ENCODE results near the gene KDM5B. TPM values are rescaled to one million over a fixed set of nuclear protein-coding genes. Genes with fewer than 3 reads are reported as not detected.

KDM5B gene
- total and polyA plus RNA-seq, 2 experiments from 2014 or later, result 175 to 202 TPM

- H3K36me3 ChIP-seq (ENCODE audit: insufficient read depth), result no peaks in the 10 kb centered on the region
- peak within 1 kb of the TSS; percentile 66 for H3K4me3 ChIP-seq
- peak within 1 kb of the TSS; percentile 78 for H3K4me3 Mint-ChIP-seq
- H4K20me1 ChIP-seq (replicated peaks; ENCODE audit: insufficient read depth), result no peaks in the 10 kb centered on the region
- H3K79me2 ChIP-seq (replicated peaks; ENCODE audit: insufficient read depth), result peaks cover 31% of the 10 kb centered on the region
- peaks cover 37% of the 10 kb centered on the region for H3K4me1 Mint-ChIP-seq
- peak within 1 kb of the TSS; percentile 96 for H3K27ac Mint-ChIP-seq
- H3K9me3 Mint-ChIP-seq, result no peaks in the 10 kb centered on the region
- H3K27ac ChIP-seq (ENCODE audit: low read depth), result peak within 1 kb of the TSS; percentile 84
- peaks cover 31% of the 10 kb centered on the region for H3K4me1 ChIP-seq (ENCODE audit: insufficient read depth)
- ATAC-seq, result peak; percentile 70
- H2AFZ ChIP-seq, result peak within 1 kb of the TSS; percentile 80
- H3K36me3 Mint-ChIP-seq (ENCODE audit: low read depth), result no peaks in the 10 kb centered on the region; the same call in 2 of the 3 replicates
- no peaks in the 10 kb centered on the region; the same call in 1 of the 2 replicates for H3K9me2 ChIP-seq (ENCODE audit: insufficient read depth)
- TF ChIP-seq CREB1 (CRISPR knock-in tag; IDR thresholded peaks at IDR 0.05; ENCODE audit: low read depth) (peak; percentile 91), EZH2 (IDR thresholded peaks at IDR 0.05; ENCODE audit: low read depth, unreplicated experiment) (no peak), REST (IDR thresholded peaks at IDR 0.05; ENCODE audit: unreplicated experiment) (no peak), ZNF114 (CRISPR knock-in tag; IDR thresholded peaks at IDR 0.05) (no peak), POLR2AphosphoS5 (IDR thresholded peaks at IDR 0.05; ENCODE audit: low read depth) (peak; percentile 95), EZH2phosphoT487 (IDR thresholded peaks at IDR 0.05; ENCODE audit: unreplicated experiment) (no peak), JUNB (IDR thresholded peaks at IDR 0.05; ENCODE audit: unreplicated experiment) (no peak), ZNF331 (CRISPR knock-in tag; IDR thresholded peaks at IDR 0.05; ENCODE audit: low read depth) (no peak), NANOG (IDR thresholded peaks at IDR 0.05; ENCODE audit: borderline replicate concordance) (no peak), STAT1 (IDR thresholded peaks at IDR 0.05; ENCODE audit: unreplicated experiment) (no peak)
- TF ChIP-seq, protein P1, sequence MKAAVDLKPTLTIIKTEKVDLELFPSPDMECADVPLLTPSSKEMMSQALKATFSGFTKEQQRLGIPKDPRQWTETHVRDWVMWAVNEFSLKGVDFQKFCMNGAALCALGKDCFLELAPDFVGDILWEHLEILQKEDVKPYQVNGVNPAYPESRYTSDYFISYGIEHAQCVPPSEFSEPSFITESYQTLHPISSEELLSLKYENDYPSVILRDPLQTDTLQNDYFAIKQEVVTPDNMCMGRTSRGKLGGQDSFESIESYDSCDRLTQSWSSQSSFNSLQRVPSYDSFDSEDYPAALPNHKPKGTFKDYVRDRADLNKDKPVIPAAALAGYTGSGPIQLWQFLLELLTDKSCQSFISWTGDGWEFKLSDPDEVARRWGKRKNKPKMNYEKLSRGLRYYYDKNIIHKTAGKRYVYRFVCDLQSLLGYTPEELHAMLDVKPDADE (IDR thresholded peaks at IDR 0.05), result peak; percentile 36; the same call in 1 of the 2 replicates
- TF ChIP-seq, protein P2, sequence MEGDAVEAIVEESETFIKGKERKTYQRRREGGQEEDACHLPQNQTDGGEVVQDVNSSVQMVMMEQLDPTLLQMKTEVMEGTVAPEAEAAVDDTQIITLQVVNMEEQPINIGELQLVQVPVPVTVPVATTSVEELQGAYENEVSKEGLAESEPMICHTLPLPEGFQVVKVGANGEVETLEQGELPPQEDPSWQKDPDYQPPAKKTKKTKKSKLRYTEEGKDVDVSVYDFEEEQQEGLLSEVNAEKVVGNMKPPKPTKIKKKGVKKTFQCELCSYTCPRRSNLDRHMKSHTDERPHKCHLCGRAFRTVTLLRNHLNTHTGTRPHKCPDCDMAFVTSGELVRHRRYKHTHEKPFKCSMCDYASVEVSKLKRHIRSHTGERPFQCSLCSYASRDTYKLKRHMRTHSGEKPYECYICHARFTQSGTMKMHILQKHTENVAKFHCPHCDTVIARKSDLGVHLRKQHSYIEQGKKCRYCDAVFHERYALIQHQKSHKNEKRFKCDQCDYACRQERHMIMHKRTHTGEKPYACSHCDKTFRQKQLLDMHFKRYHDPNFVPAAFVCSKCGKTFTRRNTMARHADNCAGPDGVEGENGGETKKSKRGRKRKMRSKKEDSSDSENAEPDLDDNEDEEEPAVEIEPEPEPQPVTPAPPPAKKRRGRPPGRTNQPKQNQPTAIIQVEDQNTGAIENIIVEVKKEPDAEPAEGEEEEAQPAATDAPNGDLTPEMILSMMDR (conservative IDR thresholded peaks at IDR 0.05; ENCODE audit: low read depth in 2 of 2), result no peak
- TF ChIP-seq, protein P3, sequence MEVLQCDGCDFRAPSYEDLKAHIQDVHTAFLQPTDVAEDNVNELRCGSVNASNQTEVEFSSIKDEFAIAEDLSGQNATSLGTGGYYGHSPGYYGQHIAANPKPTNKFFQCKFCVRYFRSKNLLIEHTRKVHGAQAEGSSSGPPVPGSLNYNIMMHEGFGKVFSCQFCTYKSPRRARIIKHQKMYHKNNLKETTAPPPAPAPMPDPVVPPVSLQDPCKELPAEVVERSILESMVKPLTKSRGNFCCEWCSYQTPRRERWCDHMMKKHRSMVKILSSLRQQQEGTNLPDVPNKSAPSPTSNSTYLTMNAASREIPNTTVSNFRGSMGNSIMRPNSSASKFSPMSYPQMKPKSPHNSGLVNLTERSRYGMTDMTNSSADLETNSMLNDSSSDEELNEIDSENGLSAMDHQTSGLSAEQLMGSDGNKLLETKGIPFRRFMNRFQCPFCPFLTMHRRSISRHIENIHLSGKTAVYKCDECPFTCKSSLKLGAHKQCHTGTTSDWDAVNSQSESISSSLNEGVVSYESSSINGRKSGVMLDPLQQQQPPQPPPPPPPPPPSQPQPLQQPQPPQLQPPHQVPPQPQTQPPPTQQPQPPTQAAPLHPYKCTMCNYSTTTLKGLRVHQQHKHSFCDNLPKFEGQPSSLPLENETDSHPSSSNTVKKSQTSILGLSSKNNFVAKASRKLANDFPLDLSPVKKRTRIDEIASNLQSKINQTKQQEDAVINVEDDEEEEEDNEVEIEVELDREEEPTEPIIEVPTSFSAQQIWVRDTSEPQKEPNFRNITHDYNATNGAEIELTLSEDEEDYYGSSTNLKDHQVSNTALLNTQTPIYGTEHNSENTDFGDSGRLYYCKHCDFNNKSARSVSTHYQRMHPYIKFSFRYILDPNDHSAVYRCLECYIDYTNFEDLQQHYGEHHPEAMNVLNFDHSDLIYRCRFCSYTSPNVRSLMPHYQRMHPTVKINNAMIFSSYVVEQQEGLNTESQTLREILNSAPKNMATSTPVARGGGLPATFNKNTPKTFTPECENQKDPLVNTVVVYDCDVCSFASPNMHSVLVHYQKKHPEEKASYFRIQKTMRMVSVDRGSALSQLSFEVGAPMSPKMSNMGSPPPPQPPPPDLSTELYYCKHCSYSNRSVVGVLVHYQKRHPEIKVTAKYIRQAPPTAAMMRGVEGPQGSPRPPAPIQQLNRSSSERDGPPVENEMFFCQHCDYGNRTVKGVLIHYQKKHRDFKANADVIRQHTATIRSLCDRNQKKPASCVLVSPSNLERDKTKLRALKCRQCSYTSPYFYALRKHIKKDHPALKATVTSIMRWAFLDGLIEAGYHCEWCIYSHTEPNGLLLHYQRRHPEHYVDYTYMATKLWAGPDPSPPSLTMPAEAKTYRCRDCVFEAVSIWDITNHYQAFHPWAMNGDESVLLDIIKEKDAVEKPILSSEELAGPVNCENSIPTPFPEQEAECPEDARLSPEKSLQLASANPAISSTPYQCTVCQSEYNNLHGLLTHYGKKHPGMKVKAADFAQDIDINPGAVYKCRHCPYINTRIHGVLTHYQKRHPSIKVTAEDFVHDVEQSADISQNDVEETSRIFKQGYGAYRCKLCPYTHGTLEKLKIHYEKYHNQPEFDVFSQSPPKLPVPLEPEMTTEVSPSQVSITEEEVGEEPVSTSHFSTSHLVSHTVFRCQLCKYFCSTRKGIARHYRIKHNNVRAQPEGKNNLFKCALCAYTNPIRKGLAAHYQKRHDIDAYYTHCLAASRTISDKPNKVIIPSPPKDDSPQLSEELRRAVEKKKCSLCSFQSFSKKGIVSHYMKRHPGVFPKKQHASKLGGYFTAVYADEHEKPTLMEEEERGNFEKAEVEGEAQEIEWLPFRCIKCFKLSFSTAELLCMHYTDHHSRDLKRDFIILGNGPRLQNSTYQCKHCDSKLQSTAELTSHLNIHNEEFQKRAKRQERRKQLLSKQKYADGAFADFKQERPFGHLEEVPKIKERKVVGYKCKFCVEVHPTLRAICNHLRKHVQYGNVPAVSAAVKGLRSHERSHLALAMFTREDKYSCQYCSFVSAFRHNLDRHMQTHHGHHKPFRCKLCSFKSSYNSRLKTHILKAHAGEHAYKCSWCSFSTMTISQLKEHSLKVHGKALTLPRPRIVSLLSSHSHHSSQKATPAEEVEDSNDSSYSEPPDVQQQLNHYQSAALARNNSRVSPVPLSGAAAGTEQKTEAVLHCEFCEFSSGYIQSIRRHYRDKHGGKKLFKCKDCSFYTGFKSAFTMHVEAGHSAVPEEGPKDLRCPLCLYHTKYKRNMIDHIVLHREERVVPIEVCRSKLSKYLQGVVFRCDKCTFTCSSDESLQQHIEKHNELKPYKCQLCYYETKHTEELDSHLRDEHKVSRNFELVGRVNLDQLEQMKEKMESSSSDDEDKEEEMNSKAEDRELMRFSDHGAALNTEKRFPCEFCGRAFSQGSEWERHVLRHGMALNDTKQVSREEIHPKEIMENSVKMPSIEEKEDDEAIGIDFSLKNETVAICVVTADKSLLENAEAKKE (CRISPR knock-in tag; IDR thresholded peaks at IDR 0.05), result no peak
- peak; percentile 100 for DNase-seq (ENCODE audit: low spot score)
- H3K27me3 ChIP-seq (ENCODE audit: insufficient read depth), result peaks cover 18% of the 10 kb centered on the region
- H3K27me3 Mint-ChIP-seq (ENCODE audit: insufficient read depth, low read depth, poor library complexity), result peaks cover 15% of the 10 kb centered on the region
- peaks cover 8% of the 10 kb centered on the region; the same call in 1 of the 2 replicates for H3F3A ChIP-seq (replicated peaks; ENCODE audit: low read depth)
- H3K4me2 ChIP-seq, result peak within 1 kb of the TSS; percentile 89
These were observed 2.5 kb upstream of the KDM5B start, which contains the start of gene PCAT6 for GRCh38 chr1:202810615-202811295. Gene PCAT6, plus strand, starts transcription at chr1:202810954.
